Common myeloid progenitor, CD34-positive (primary cell): ENCODE results near the gene TGM1.

Source experiments
- CTCF ChIA-PET: fragments of 350-600 bp; sonication (Branson Sonifier 250); formaldehyde crosslinking; loops from one replicate; lab custom pipeline; 2021; ENCODE audit warnings: antibody characterized with exemption; lab: Charles Lee
- POLR2A ChIA-PET: fragments of 350-600 bp; sonication (Branson Sonifier 250); formaldehyde crosslinking; loops from one replicate; lab custom pipeline; 2021; ENCODE audit warnings: antibody characterized with exemption; lab: Charles Lee
- DNase-seq, 3 donors: peaks; one replicate each; pipeline versions ENCODE4 v3.0.0 to v3.0.0-alpha.2; 2013
- H3K27ac ChIP-seq, 2 experiments: 1 replicate in 1 of 2; 2 replicates in 1 of 2; pipeline ENCODE4 v1.7.0; 2013; ENCODE audit warnings: inconsistent platforms in 2 of 2, low read length in 2 of 2, mild to moderate bottlenecking in 2 of 2, low read depth in 1 of 2, moderate library complexity in 1 of 2; ENCODE audit not compliant: severe bottlenecking in 2 of 2, insufficient read depth in 1 of 2, poor library complexity in 1 of 2
- H3K27me3 ChIP-seq, 5 experiments: replicated peaks in 2 of 5; 1 replicate in 3 of 5; 2 replicates in 2 of 5; pipeline versions ENCODE4 v1.6.1 to v1.7.0; 2013; ENCODE audit warnings: low read length in 4 of 5, mild to moderate bottlenecking in 2 of 5, moderate library complexity in 2 of 5, inconsistent platforms in 1 of 5; ENCODE audit not compliant: insufficient read depth in 5 of 5, control insufficient read depth in 4 of 5
- H3K36me3 ChIP-seq, 4 experiments: 1 replicate in 2 of 4; 2 replicates in 2 of 4; pipeline versions ENCODE4 v1.6.1 to v1.7.0; 2013; ENCODE audit warnings: low read length in 3 of 4, control low read depth in 1 of 4, mild to moderate bottlenecking in 1 of 4; ENCODE audit not compliant: control insufficient read depth in 4 of 4, insufficient read depth in 4 of 4
- H3K4me1 ChIP-seq, 4 experiments: 1 replicate in 3 of 4; 2 replicates in 1 of 4; pipeline versions ENCODE4 v1.6.1 to v1.7.1; 2013; ENCODE audit warnings: low read length in 3 of 4, mild to moderate bottlenecking in 3 of 4, control low read depth in 1 of 4, inconsistent platforms in 1 of 4, moderate library complexity in 1 of 4; ENCODE audit not compliant: control insufficient read depth in 4 of 4, insufficient read depth in 4 of 4; ENCODE audit errors: control extremely low read depth in 1 of 4
- H3K4me3 ChIP-seq, 7 experiments: 1 replicate in 4 of 7; 2 replicates in 3 of 7; pipeline versions ENCODE4 v1.5.1 to v1.7.0; 2013; ENCODE audit warnings: mild to moderate bottlenecking in 7 of 7, low read length in 6 of 7, moderate library complexity in 6 of 7, inconsistent platforms in 2 of 7, low read depth in 2 of 7, control low read depth in 1 of 7; ENCODE audit not compliant: insufficient read depth in 4 of 7, control insufficient read depth in 1 of 7; ENCODE audit errors: extremely low read depth in 1 of 7
- H3K9me3 ChIP-seq, 5 experiments: 1 replicate in 4 of 5; 2 replicates in 1 of 5; pipeline versions ENCODE4 v1.6.1 to v1.7.1; 2013; ENCODE audit warnings: low read length in 4 of 5, mild to moderate bottlenecking in 2 of 5, inconsistent platforms in 1 of 5, low read depth in 1 of 5, moderate library complexity in 1 of 5; ENCODE audit not compliant: control insufficient read depth in 4 of 5, insufficient read depth in 2 of 5; ENCODE audit errors: control extremely low read depth in 1 of 5
- WGBS: methylation state at CpG from one replicate; pipeline ENCODE4 v1.1.5; 2013; ENCODE audit not compliant: insufficient coverage; 5-methylcytosine and 5-hydroxymethylcytosine counted together

The TGM1 gene

DNA sequence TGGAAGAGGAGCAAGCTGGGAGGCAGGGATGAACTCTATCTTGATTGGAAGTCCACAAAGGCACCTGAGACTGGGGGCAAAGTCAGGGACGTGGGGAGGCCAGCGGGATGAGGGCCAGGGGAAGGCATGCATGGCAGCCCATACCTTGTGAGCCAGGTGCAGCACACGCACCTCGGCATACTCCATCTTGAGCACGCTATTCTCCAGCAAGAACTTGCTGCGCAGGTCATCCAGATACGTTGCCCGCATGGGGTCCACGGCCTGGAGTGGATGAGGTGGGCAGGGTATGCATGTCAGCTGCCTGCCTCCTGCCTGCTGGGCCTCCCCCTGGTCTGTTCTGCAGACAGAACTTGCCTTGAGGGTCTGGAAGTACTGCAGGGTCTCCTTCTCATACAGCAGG is 4.5 kb upstream of the TGM1 start:
- Histone ChIP-seq H3K27ac (no peak overlapping the region), H3K36me3 (peaks cover 0 to 34% (median 20%) of the 10 kb centered on the region in 4 experiments), H3K27me3 (no peaks in the 10 kb centered on the region), H3K9me3 (no peaks in the 10 kb centered on the region), H3K4me1 (peaks cover 0 to 17% (median 10%) of the 10 kb centered on the region in 4 experiments), H3K4me3 (no peak overlapping the region)
- CTCF ChIA-PET: interaction anchor here (1.4 to 7.7 kb wide), 6 partner anchors 13 to 32 kb away, joined by 3 to 57 read pairs (median 6); partner anchors contain the start of genes DHRS1, NOP9 and TINF2
- POLR2A ChIA-PET: no interaction called here
- DNase-seq: no peak
- WGBS: over 99% methylated on average over 9 of the region's 9 CpGs

DNA sequence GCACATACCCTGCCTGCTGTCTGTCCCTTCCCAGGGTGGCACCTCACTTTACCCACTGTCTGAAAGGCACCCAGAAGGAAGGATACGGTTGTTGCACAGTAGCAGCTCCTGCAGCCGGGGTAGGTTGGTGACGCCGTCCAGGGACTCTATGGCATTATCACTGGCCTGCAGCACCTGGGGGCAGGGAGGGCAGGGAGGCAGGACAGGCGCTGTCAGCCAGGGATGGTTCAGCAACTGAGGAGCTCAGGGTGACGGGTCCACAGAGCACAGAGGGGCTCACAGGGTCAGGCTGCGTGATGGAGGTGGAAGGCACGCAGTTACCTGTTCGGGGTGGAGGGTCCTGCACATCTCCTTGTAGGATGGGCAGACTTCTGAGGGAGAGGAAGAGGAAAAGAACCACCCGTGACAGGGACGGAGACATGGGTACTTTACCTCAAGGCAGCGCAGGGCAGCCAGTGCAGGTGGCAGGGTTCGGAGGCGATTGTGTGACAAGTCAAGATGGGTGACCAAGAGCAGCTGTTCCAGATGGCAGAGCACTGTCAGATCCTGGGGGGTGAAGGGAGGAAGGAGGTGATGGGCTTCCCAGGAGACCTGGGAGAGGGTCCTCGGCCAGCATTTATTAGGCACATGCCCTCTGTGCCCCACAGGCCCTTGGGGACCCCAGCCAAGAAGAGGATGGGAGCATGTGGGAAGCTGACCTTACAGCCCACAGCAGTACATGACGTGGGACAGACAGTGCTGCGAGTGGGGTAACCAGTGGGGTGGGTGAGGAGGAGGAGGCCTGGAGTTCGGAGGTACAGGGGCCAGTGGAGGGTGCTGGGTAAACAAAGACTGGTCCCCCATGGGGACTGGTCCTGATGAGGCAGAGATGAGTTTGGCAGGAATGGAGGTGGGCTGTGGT is 3.6 kb upstream of the TGM1 start:
- H3K27ac ChIP-seq: no peak overlapping the region
- peaks cover 0 to 8% (median 4%) of the 10 kb centered on the region in 4 experiments for H3K4me1 ChIP-seq
- CTCF ChIA-PET: interaction anchor here (0.6 to 7.7 kb wide), 6 partner anchors 14 to 158 kb away, joined by 3 to 57 read pairs (median 6); partner anchors contain the start of genes DHRS1, NOP9 and TINF2
- 95% methylated on average over 17 of the region's 18 CpGs for WGBS
- no peak overlapping the region for H3K4me3 ChIP-seq
- no peaks in the 10 kb centered on the region for H3K27me3 ChIP-seq
- POLR2A ChIA-PET: no interaction called here
- no peak for DNase-seq
- peaks cover 0 to 34% (median 20%) of the 10 kb centered on the region in 4 experiments for H3K36me3 ChIP-seq
- no peaks in the 10 kb centered on the region for H3K9me3 ChIP-seq

DNA sequence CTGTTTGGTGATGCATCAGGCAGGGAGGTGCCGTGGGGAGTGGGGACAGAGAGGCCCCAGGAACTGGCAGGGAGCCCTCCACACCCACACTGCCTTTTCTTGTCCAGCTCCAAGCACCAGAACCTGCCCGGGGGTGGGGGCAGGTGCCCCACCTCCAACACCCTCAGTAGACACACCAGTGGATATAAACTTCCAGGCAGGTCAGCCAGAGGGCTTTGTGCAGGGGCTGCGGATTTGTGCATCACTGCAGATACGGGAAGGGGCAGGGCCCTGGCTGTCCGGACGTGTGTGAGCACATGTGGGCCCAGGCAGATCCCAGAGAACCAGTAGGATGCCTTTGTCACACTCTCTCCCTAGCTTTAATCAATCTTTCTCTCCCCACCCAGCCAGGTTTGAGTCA is 1.3 kb upstream of the TGM1 start:
- DNase-seq: no peak
- H3K27ac ChIP-seq: no peak overlapping the region
- ChIA-PET CTCF (interaction anchor here (1.2 to 2.2 kb wide), 8 partner anchors 13 to 44 kb away, joined by 3 to 9 read pairs (median 4); partner anchors contain the start of genes CIDEB and TINF2), POLR2A (no interaction called here)
- no peaks in the 10 kb centered on the region for H3K9me3 ChIP-seq
- peaks cover 0 to 33% (median 19%) of the 10 kb centered on the region in 4 experiments for H3K36me3 ChIP-seq
- no peaks in the 10 kb centered on the region for H3K27me3 ChIP-seq
- 85% methylated on average over 5 of the region's 6 CpGs for WGBS
- H3K4me3 ChIP-seq: no peak overlapping the region
- H3K4me1 ChIP-seq: no peaks in the 10 kb centered on the region

DNA sequence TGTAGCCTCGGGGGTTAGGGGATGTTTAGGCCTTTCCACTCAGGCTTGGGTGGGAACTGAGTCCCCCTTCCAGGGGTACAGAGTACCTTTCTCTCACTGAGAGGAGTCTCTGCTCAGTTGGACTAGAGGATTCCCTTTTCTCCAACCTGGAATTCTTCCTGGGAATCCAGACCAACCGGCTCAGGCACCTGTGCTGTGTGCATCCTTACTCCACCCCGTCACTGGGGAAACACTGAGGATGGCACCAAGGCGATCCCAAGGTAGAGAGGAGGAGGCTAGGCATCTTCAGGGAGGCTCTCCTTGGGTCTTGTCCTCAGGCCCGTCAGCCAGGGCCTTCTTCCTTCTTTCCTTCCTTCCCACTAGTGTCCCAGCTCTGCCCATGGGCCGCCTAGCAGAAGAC is 871 bp upstream of the TGM1 start:
- POLR2A ChIA-PET: no interaction called here
- peaks cover 0 to 29% (median 17%) of the 10 kb centered on the region in 4 experiments for H3K36me3 ChIP-seq
- WGBS: 96% methylated on average over 5 of the region's 6 CpGs

DNA sequence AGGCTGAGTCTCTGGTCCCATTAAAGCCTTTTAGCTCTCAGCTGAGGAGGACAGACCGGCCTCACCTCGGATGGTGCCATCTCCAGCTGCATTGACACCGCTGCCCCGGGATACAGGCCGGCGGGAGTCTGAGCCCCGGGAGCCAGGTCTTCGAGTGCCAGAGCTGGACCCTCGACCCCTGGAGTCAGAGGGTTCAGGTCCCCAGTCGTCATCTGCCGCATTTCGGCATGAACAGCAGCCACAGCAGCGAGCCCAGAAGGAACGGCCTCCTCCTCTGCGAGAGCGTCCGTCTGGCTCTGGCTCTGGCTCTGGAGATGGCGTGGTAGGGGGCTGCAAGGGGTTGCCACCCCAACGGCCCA is 1.0 kb downstream of the TGM1 start:
- H3K4me3 ChIP-seq: no peak overlapping the region
- no peaks in the 10 kb centered on the region for H3K27me3 ChIP-seq
- 97% methylated on average over 19 of the region's 19 CpGs for WGBS
- ChIA-PET POLR2A (interaction anchor here (1.6 kb wide), 1 partner anchor 9 kb away, joined by 4 read pairs; the partner anchor contains the start of gene RABGGTA), CTCF (interaction anchor here (1.4 to 1.9 kb wide), 3 partner anchors 9 to 35 kb away, joined by 3 to 11 read pairs (median 5); no protein-coding TSS in a partner anchor)
- DNase-seq: no peak
- no peaks in the 10 kb centered on the region for H3K4me1 ChIP-seq
- peaks cover 0 to 16% (median 10%) of the 10 kb centered on the region in 4 experiments for H3K36me3 ChIP-seq
- no peaks in the 10 kb centered on the region for H3K9me3 ChIP-seq
- no peak overlapping the region for H3K27ac ChIP-seq

More for the DNA sequence above, 871 bp upstream of the TGM1 start:
- H3K27me3 ChIP-seq: no peaks in the 10 kb centered on the region
- CTCF ChIA-PET: interaction anchor here (1.2 to 2.2 kb wide), 8 partner anchors 14 to 44 kb away, joined by 3 to 9 read pairs (median 4); partner anchors contain the start of genes CIDEB and TINF2
- no peaks in the 10 kb centered on the region for H3K9me3 ChIP-seq
- no peak overlapping the region for H3K4me3 ChIP-seq
- no peak overlapping the region for H3K27ac ChIP-seq
- H3K4me1 ChIP-seq: no peaks in the 10 kb centered on the region
- no peak for DNase-seq

DNA sequence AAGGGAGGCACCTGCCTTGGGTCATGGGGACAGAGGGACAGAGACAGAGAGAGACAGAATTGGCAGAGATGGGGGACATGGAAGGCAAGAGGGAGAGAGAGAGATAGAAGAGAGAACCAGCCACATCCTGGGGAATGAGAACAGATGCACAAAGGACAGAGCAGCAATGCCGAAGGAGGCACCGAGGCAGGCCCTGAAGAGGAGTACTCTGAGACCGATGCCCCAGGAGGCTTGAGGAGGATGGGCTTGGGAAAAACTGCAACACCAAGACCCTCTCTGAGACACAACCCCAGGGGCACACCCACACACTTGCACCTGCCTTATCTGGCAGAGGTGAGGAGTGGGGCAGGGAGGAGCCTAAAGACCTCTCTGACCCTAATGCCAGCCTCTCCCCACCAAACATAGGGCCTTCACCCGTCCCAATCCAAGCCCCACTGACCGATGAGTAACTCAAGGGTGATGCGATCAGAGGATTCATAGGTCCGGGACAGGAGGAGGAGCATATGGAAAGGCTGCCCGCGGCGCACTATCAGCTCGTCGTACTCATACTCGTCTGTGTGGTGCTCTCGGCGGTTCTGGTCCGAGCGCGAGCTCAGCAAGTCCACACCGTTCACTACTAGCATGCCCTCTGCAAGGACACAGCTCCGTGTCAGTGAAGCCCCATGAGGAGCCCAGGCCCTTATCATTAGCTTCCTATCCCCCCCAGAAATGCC is 1.6 kb downstream of the TGM1 start:
- Histone ChIP-seq H3K4me3 (no peak overlapping the region), H3K9me3 (no peaks in the 10 kb centered on the region), H3K36me3 (peaks cover 0 to 10% (median 8%) of the 10 kb centered on the region in 4 experiments), H3K27ac (no peak overlapping the region), H3K27me3 (no peaks in the 10 kb centered on the region), H3K4me1 (no peaks in the 10 kb centered on the region)
- 93% methylated on average over 17 of the region's 20 CpGs for WGBS
- ChIA-PET POLR2A (interaction anchor here (1.6 kb wide), 1 partner anchor 9 kb away, joined by 4 read pairs; the partner anchor contains the start of gene RABGGTA), CTCF (interaction anchor here (1.4 to 1.9 kb wide), 3 partner anchors 9 to 36 kb away, joined by 3 to 11 read pairs (median 5); no protein-coding TSS in a partner anchor)
- DNase-seq: no peak
